ENCODE measurements around the gene ATXN7L3B. TPM values are rescaled to one million over a fixed set of nuclear protein-coding genes. Genes with fewer than 3 reads are reported as not detected.
A peak's percentile ranks its signal among the peaks of the same experiment; 100 is the strongest.

ATXN7L3B gene
- total and polyA plus RNA-seq, 2 of the 4 experiments (the other 2 are of a cell fraction) = 12.9 to 21.7 TPM

DNA sequence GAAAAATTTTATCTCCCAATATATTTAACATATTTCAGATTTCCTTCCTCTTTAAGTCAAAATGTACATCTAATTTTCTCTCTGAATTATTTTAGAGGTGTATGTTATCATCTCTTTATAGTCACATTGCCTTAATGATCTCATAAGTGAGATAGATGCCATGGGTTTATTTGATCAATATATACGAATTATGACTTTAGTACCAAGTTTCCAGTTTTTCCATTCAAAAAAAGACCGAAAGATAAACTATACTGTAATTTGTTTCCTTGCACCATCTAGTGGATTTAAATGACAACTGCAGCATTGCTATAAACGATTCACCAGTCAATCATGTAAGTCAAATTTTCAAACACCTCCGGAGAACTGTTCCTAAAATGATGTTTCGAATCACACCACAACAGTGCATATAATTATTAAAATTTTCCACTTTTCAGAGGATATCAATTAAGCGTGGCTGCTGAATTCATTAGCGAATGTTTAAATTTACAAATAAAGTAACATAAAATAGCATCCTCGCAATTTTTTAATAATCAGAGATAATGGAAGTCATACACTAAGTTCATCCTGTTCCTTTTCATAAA lies 419 bp upstream of the ATXN7L3B start:
- in situ Hi-C loops (cut with MboI; ENCODE audit: low sequenced_read_pairs) = no loop called here
- ATAC-seq (ENCODE audit: low read depth) (peak; percentile 58), DNase-seq (peak; percentile 69)
- peaks cover 11% of the 10 kb centered on the region for H3K9me1 ChIP-seq (ENCODE audit: insufficient read depth, low read length)
- no peaks in the 10 kb centered on the region for H3K27me3 ChIP-seq (ENCODE audit: control insufficient read depth, insufficient read depth, low read length)
- dilution Hi-C loops (cut with HindIII; ENCODE audit: low sequenced_read_pairs, unreplicated experiment) = no loop called here
- H3K79me1 ChIP-seq (ENCODE audit: low read depth in 1 of 2, low read length in 2 of 2) = peaks cover 3 to 29% of the 10 kb centered on the region in 2 experiments; a peak in 3 of 4 replicates
- no peak overlapping the region for H4K5ac ChIP-seq (ENCODE audit: low read depth, low read length)
- no peak overlapping the region for H3K14ac ChIP-seq (replicated peaks; ENCODE audit: low read depth, low read length)
- no peak overlapping the region for H2AK5ac ChIP-seq (ENCODE audit: low read depth, low read length)
- H3K36me3 ChIP-seq (ENCODE audit: control insufficient read depth, insufficient read depth, low read length) = peaks cover 10% of the 10 kb centered on the region
- no TSS peak for BruUV-seq (replicated peaks)
- no peak overlapping the region for H3K4ac ChIP-seq (ENCODE audit: low read depth, low read length)
- no peaks in the 10 kb centered on the region for H3K9me3 ChIP-seq (ENCODE audit: control insufficient read depth, insufficient read depth, low read length)
- ChIA-PET POLR2A (ENCODE audit: unreplicated experiment) (no interaction called here), CTCF (interaction anchor here (0.8 kb wide), 1 partner anchor 10 kb away, joined by 3 read pairs; no protein-coding TSS in a partner anchor)
- H2BK15ac ChIP-seq (ENCODE audit: low read depth, low read length) = no peak overlapping the region
- WGBS, 2 experiments (ENCODE audit: extremely low coverage in 2 of 2, insufficient read length in 1 of 2) = 0% methylated on average over 1 of the region's 8 CpGs; no CpG with 5 or more reads in 1 of the 2 experiments
- no peak overlapping the region for H2BK120ac ChIP-seq (ENCODE audit: low read depth, low read length)
- H3K23ac ChIP-seq (ENCODE audit: low read depth, low read length) = no peak overlapping the region
- H3K4me3 ChIP-seq (ENCODE audit: insufficient read depth, low read depth, low read length) = peak overlapping the region; percentile 80
- peak overlapping the region; percentile 22 to 97; a peak in 3 of 4 replicates for H4K8ac ChIP-seq (ENCODE audit: low read depth in 2 of 2, low read length in 2 of 2)
- peaks cover 12% of the 10 kb centered on the region for H3K4me1 ChIP-seq (ENCODE audit: control insufficient read depth, insufficient read depth, low read length)
- H4K20me1 ChIP-seq (ENCODE audit: insufficient read depth, low read length) = peaks cover 28% of the 10 kb centered on the region
- no peak overlapping the region for H4K91ac ChIP-seq (ENCODE audit: insufficient read depth, low read depth, low read length)
- H3K18ac ChIP-seq (ENCODE audit: low read depth, low read length) = no peak overlapping the region
- peak overlapping the region; percentile 65 for H2BK5ac ChIP-seq (ENCODE audit: low read depth, low read length, poor library complexity, severe bottlenecking)
- H3K9ac ChIP-seq (ENCODE audit: low read depth, low read length) = peak overlapping the region; percentile 43; the same call in 1 of the 2 replicates
- peak overlapping the region; percentile 46; the same call in 1 of the 2 replicates for H3K56ac ChIP-seq (ENCODE audit: extremely low read depth, insufficient read depth, low read length)
- no peak overlapping the region for H2AK9ac ChIP-seq (replicated peaks; ENCODE audit: low read depth, low read length, poor library complexity)
- no peak overlapping the region for H2AFZ ChIP-seq (replicated peaks; ENCODE audit: low read length, poor library complexity)
- intact Hi-C loops (cut with micrococcal nuclease) = loop anchor here (10.0 kb wide), 1 partner anchor 948 kb away; the partner anchor contains the start of gene GLIPR1
- no peak overlapping the region for H2BK20ac ChIP-seq (ENCODE audit: low read depth, low read length)
- peak overlapping the region; percentile 10; the same call in 1 of the 2 replicates for H3K27ac ChIP-seq (ENCODE audit: insufficient read depth, low read length)
- H3K4me2 ChIP-seq (ENCODE audit: low read depth, low read length) = peak overlapping the region; percentile 63
- TF ChIP-seq RAD21 (IDR thresholded peaks at IDR 0.05; ENCODE audit: low read length) (peak; percentile 58), BHLHE40 (IDR thresholded peaks at IDR 0.05; ENCODE audit: low read depth, low read length) (no peak), NFE2L2 (IDR thresholded peaks at IDR 0.05; ENCODE audit: low read depth, low read length) (no peak), CEBPB (IDR thresholded peaks at IDR 0.05; ENCODE audit: low read depth, low read length) (no peak), POLR2A (IDR thresholded peaks at IDR 0.05; ENCODE audit: low read depth, low read length) (no peak), MAFK (IDR thresholded peaks at IDR 0.05; ENCODE audit: low read depth, low read length) (no peak), SMC3 (IDR thresholded peaks at IDR 0.05; ENCODE audit: low read depth, low read length) (peak; percentile 42), FOS (IDR thresholded peaks at IDR 0.05; ENCODE audit: low read depth, low read length) (no peak), MXI1 (IDR thresholded peaks at IDR 0.05; ENCODE audit: borderline replicate concordance, low read depth, low read length) (no peak), MAZ (IDR thresholded peaks at IDR 0.05; ENCODE audit: borderline replicate concordance, low read depth, low read length) (no peak), RFX5 (IDR thresholded peaks at IDR 0.05; ENCODE audit: low read depth, low read length) (no peak), RCOR1 (IDR thresholded peaks at IDR 0.05; ENCODE audit: insufficient replicate concordance, low read length) (no peak)
- TF ChIP-seq, protein P1, sequence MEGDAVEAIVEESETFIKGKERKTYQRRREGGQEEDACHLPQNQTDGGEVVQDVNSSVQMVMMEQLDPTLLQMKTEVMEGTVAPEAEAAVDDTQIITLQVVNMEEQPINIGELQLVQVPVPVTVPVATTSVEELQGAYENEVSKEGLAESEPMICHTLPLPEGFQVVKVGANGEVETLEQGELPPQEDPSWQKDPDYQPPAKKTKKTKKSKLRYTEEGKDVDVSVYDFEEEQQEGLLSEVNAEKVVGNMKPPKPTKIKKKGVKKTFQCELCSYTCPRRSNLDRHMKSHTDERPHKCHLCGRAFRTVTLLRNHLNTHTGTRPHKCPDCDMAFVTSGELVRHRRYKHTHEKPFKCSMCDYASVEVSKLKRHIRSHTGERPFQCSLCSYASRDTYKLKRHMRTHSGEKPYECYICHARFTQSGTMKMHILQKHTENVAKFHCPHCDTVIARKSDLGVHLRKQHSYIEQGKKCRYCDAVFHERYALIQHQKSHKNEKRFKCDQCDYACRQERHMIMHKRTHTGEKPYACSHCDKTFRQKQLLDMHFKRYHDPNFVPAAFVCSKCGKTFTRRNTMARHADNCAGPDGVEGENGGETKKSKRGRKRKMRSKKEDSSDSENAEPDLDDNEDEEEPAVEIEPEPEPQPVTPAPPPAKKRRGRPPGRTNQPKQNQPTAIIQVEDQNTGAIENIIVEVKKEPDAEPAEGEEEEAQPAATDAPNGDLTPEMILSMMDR (conservative IDR thresholded peaks at IDR 0.05; ENCODE audit: low read depth, low read length) = peak; percentile 76
- TF ChIP-seq, protein P2, sequence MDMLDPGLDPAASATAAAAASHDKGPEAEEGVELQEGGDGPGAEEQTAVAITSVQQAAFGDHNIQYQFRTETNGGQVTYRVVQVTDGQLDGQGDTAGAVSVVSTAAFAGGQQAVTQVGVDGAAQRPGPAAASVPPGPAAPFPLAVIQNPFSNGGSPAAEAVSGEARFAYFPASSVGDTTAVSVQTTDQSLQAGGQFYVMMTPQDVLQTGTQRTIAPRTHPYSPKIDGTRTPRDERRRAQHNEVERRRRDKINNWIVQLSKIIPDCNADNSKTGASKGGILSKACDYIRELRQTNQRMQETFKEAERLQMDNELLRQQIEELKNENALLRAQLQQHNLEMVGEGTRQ (IDR thresholded peaks at IDR 0.05; ENCODE audit: low read depth, low read length) = no peak
- TF ChIP-seq, protein P3, sequence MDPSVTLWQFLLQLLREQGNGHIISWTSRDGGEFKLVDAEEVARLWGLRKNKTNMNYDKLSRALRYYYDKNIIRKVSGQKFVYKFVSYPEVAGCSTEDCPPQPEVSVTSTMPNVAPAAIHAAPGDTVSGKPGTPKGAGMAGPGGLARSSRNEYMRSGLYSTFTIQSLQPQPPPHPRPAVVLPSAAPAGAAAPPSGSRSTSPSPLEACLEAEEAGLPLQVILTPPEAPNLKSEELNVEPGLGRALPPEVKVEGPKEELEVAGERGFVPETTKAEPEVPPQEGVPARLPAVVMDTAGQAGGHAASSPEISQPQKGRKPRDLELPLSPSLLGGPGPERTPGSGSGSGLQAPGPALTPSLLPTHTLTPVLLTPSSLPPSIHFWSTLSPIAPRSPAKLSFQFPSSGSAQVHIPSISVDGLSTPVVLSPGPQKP (IDR thresholded peaks at IDR 0.05; ENCODE audit: borderline replicate concordance, low read depth, low read length) = no peak
